DMS114 treated with DMSO at 0.1 percent for 48 hours (cell line): ENCODE results near the gene CDKAL1.

Source experiments
- DNase-seq: peaks from one replicate; lab custom pipeline; 2025; ENCODE audit not compliant: unreplicated experiment; lab: John Stamatoyannopoulos, UW

CDKAL1 gene

DNA sequence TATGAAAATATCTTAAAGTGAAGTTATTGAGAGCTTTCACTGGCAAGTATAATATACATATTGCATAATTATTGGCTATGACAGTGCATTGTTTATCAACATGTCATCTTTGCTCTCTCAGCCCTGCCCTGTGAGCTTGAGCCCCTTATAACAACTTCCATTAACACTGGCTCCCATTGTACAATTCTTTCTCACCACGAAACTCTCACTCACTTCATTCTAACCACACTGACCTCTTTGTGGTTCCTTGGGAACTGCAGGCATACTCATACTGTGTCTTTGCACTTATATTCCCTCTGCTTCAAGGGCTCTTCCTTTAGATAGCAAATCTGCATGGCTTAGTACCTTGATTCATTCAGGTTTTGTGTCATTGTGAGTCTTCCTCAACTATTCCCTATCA lies 411.8 kb downstream of the CDKAL1 start:
- DNase-seq: peak; percentile 6

DNA sequence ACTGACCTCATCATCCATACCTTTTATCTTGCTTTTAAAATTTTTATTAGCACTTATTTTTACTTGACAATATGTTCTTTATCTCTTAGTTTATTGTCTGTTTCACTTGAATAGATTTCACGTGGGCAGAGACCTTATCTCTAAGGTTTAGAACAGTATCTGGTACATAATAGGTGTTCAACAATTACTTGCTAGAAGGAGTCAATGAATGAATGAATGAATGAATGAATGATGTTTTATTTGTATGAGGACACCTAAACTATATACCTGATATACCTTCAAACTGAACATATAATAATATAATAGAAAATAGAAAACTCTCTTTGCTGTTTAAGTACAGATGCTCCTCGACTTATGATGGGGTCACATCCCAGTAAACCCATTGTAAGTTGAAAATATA lies 412.6 kb downstream of the CDKAL1 start:
- no peak for DNase-seq

DNA sequence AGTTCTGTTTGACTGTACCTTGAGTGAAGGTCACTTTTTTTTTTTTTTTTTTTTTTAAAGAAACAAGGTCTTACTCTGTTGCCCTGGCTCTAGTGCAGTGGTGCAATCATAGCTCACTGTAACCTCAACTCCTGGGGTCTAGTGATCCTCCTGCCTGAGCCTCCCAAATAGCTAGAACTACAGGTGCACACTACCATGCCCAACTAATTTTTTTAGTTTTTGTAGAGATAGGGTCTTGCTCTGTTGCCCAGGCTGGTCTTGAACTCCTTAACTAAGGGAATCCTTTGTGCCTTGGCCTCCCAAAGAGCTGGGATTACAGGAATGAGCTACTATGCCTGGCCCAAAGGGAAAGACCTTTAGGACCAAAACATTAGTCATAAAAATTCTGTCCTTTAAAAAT lies 413.7 kb downstream of the CDKAL1 start:
- DNase-seq: no peak

DNA sequence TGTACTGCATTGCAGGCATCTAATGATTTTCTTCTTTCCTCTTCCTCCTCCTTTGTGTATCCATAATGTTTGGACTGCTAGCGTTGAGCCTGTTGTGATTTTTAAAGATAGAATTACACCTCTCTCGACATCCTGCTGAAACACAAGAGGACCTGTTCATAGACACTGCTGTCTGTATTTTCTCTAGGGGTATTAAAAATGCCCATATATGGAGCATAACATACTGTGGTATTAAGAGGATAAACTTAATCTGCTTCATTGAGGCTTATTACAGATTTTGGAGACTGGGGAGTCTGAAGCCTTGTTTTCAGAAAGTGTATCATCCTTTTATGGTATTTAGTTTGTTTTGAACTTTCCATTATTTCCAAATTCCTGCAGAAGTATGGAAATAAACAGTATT lies 414.3 kb downstream of the CDKAL1 start:
- no peak for DNase-seq

DNA sequence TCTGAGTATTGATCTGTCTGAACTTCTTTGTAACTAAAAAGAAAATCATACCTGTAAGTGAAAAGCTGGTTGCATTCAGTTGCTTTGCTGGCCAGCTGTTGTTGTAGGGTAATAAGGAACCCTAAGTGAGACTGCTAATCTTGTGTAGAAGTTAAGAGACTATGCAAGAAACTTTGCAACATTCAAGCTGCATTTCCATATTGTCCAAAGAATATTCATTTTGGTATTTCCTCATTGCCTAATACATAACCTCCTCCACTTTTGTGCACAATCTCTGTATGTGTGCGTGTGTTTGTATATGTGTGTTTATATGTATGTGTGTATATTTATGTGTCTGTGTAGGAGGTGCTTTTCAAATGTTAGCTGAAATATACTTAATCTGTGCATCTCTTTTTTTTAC lies 414.9 kb downstream of the CDKAL1 start:
- DNase-seq: no peak

DNA sequence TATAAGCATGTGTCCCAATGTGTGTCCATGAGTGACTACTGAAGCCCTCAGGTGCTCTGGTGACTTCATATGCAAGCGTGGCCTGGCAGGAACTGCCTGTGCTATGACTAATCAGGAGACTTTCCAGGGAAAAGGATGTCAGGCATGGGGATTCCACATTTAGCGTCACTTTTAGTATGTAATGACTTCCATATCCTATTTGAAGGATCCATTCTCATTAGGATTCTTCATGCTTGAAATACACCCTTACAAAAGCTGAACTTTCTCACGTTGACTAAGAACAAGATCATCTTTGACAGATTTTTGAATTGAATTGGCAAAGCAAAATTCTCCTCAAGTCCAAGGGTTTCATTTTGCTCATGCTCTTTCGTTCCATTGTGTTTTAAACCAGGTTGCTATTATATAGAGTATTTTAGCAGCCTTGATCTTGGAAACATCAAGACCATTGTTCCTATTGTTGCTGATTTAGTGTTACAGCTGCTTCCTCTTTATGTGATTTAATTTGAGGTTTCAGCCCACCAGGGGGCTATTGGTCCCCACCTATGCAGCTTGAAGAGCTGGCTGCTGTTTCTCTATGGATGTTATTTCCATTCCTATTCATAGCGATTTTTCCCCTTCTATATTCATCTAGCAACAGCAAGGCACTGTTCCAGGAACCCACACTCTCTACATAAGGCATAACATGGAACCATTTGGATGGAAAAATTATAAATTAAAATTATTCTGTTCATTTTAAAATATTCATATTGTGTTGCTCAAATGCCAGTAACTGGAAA lies 418.6 kb downstream of the CDKAL1 start:
- no peak for DNase-seq

DNA sequence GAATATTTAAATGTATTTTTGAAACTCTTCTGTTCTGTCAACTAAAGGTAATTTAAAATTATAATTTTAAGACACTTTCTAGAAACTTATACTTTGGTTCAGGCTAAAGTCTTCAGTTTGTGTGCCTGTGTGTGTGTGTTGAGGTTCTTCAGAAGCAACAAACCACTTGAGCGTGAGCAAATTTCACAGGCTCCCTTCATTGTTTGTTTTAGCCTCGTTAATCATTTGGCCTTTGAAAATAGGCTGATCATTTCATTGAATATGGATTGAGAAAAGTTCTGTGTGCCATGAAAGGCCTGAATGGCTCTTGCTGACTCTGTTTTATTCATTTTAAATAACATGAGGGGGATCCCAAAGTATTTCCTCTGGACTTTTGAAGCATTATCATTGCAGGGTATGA lies 420.1 kb downstream of the CDKAL1 start:
- DNase-seq: no peak

DNA sequence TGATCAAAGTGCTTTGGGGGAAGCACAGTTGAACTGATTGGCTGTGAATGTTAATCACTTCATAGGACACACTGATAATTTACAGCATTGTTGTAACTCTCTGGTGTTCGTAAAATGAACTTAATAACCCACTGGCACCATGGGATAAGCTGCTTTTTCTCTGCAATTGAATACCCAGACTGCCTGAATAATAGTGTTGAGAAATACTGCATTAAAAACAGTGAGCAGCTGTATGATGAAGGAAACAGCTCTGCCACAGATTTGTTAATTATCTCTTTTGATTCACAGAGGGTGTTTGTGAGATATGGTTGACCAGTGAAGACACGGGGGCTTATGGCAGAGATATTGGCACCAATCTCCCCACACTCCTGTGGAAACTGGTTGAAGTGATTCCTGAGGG lies 420.9 kb downstream of the CDKAL1 start:
- no peak for DNase-seq

DNA sequence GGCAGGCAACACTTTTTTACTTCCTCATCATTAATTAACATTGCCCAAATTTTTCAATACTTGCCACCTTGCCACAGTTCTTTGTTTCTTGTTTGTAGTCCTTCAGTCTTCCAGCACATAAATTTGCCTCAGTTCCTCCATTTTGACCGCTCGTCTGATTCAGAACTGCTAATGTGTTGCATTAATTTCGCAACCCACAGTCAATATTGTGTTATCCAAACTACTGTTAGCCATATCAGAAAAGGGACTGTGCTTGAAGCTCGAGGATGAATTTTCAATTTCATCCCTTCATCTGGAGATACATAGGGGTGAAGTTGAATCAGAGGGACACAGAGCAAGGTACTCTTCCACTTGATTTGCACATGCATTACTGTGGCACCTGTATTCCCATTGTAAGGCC lies 421.5 kb downstream of the CDKAL1 start:
- DNase-seq: no peak

DNA sequence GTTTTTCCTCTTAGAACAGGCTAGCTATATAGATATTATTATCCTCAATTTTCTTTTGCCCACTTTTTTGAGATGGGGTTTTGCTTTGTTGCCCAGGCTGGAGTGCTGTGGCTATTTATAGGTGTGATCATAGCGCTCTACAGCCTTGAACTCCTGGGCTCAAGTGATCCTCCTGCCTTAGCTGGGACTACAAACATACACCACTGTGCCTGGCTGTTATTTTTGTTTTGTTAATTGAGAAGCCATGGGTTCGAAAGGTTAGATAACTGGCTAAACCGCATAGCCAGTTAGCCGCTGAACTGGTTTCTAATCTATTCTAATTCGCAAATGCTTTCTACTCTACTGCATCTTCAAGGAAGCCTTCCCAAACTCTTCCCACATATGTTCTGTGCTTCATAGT lies 425.8 kb downstream of the CDKAL1 start:
- no peak for DNase-seq

DNA sequence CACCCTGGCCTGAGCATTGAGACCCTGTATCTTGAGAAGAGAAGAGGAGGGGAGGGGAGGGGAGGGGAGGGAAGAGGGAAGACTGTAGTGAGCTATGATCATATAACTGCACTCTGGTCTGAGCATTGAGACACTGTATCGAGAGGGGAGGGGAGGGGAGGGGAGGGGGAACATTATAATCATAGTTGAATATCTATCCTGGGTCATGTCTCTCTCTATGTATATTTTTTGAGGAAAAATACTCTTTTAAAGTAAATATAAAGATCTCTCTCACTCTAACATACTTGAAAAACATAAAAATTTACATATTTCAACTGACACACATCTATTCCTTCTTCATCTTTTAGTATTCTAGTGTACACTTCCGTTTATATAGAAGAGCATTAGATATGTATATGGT lies 431.0 kb downstream of the CDKAL1 start:
- no peak for DNase-seq

DNA sequence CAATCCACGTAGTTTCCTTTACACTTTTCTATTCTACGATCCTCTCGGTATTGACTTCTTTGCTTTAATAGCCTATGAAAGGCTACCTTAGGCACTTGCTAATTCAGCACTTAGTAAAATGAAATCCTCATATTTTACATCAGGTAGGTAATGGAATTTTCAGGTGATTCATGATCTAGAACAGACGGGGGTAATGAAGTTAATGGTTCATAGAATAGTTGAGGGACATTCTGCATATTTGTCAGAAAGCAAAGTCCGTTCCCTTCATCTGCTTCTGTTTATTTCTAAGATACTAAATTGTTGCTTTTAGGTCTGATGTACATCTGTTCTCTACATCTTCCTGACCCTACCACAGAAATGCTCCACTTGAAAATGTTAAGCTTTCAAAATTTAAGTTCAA lies 431.7 kb downstream of the CDKAL1 start:
- no peak for DNase-seq

DNA sequence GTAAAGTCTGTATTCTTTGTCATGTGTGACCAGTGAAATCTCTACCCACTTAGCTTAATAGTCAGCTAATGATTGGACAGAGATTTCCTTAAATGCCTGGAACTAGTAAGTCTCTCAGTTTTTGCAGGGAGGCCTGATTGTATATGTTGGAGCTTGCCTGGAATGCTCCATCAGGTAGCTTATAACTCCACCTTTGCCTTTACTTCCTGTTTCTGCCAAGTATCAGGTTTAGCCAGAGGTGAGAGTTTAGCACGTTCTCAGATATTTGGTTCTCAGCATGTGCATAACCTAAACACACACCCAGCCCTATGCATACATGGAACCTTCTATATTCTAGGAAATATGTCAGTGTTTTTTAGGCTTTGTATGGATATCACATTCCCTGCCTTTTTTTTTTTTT lies 435.3 kb downstream of the CDKAL1 start:
- no peak for DNase-seq

DNA sequence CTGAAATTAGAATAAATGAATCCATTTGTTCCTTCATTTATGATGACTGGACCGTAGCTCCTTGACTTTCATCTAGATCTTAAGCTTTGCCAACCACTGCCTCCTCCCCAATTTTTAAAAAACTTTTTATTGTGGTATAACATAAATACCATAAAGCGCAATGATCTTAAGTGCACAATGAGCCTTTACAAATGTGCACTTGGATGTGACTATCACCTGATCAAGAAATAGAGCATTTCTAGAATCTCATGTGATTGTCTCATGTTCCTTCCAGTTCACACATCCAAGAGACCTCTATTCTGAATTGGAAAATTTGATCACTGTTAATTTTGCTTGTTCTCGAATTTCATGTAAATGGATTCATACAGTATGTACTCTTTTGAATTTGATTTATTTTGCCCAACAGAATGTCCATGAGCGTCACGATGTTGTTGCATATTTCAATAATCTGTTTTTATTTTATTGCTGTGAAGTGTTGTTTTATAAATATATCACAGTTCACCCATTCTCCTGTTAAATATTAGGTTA lies 442.2 kb downstream of the CDKAL1 start:
- DNase-seq: no peak

DNA sequence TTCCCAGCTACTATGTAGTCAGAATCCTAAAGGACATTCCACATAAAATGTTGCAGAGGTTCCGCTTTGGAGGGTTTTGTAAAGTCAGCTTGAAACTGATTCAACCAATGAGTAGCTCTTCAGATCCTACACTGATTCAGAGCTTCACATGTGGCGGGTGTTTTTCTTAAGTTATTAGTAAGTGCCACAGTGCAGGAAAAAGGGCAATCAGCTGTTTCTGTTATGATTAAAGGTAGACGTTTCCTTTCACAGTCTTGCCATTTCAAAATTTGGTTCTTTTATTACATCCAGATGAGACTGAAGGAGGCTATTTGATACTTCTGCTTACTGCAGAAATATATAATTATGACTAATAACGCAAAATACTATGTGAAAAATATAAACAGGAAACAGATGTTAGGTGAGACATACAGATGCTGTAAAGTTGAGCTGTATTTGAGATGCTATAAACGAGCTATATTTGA lies 443.9 kb downstream of the CDKAL1 start:
- no peak for DNase-seq

DNA sequence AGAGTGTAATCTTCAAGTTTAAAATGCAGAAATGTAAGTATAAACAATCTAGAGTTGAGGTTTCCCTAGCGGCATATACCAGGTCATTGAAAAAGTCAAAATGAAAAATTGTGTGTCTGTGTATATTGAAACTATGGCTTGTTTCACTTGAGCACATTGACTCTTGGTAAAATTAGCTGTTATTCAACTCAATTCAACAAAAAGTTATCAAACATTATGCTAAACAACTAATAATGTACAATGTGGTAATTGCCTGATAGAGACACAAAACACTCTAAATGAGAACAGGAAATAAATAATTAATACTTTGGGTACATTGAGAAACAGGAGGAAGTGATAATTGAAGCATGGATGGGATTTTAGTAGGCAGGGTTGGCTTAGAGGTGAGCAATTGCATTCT lies 444.8 kb downstream of the CDKAL1 start:
- DNase-seq: no peak

DNA sequence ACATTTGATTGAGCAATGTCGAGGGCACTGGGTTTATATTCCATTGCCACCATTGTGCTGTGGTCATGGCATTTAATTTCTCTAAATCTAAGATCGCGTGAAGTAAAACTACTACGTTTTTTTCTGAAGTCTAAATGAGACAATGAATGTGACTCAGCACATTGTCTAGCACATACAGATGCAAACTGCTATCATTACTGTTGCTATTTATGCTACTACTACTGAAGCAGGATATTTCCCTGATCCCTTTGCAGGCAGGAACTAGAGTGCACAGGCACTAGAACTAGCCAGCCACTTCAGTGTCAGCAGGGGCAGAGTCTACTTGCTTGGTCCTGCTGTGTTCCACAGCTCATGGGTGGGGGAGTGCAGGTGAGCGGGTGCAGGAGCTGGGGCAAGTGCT lies 449.7 kb downstream of the CDKAL1 start:
- no peak for DNase-seq

DNA sequence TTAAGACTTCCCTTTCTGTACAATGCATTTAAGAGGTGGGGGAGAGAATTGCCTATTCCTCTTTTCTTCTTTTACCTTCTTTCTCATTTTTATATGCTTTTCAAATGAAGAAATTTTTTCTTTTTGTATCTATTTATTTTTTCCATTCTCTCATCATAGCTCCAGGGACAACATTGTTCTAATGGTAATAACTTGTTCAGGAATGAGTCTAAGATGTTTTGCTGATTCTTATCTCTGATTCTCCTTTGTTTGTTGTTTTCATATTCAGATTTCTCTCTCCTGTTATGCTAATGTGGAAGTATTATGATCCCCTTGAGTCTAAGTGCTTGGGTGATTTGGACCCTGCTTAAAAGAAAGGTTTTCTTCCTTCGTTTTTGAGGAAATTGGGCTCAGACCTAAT lies 451.6 kb downstream of the CDKAL1 start:
- no peak for DNase-seq

DNA sequence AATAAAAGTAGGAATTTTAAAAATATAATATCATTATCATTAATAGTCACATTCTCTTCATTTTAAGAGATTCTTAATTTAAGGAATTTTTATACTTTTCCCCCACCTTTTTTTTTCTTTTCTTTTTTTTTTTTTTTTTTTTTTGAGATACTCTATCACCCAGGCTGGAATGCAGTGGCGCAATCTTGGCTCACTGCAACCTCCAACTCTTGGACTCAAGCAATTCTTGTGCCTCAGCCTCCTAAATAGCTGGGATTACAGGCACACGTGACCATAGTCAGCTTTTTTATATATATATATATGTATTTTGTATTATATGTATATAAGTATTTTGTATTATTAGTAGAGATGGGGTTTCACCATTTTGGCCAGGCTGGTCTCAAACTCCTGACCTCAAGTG lies 457.7 kb downstream of the CDKAL1 start:
- DNase-seq: no peak

DNA sequence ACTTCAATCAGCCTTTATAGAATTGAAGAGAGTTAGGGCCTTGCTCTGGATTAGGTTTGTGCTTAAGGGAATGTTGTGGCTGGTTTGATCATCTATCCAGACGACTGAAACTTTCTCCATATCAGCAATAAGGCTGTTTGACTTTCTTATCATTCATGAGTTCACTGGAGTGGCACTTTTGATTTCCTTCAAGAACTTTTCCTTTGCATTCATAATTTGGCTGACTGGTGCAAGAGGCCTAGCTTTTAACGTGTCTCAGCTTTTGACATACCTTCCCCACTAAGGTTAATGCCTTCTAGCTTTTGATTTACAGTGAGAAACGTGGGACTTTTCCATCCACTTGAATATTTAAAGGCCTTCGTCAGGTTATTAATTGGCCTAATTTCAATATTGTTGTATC lies 461.8 kb downstream of the CDKAL1 start:
- no peak for DNase-seq

DNA sequence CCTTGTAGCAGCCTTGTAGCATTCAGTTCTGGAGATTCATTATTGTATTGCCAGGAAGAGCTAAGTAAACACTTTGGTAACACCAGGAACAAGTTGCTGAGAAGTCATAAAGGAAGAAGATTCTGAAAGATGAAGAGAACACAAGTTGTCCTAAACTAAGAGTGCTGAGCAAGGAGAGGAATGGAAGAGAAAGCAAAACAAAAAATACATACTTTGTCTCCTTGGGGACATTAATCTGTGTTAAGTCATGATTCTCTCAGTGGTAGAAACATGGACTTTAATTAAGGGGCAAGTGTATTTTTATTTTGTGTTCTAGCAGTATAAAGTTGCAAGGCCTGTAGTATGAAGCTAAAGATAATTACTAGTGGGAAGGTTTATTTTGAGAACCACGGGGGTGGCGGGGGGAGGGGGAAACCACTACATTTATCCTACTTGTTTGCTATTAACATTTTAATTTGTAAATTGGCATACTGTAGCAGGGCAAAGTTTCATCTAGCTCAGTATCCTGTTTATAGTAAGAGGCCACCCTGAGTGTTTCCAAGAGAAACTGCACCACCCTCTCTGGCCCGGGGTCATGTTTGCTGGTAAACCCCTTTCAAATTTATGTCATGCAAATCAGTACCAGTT lies 463.0 kb downstream of the CDKAL1 start:
- no peak for DNase-seq

DNA sequence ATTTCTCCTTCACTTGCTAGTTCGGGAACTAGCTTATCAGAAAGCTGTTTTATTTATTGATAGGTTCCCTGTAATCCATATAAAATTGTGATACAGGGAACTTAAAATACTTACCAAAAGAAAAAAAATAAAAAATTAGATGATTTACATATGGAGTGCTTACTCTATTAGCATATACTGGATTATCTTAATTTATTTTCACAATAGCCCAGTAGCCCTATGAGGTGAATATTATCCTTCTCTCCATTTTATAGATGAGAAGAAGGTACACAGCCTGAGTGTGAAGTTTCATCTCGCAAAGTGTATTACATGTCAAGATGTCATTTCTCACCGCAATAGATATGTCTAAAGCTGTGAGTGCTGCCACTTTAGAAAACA lies 463.5 kb downstream of the CDKAL1 start:
- DNase-seq: no peak
